Ishikawa (cell line): ENCODE data around the gene KRT7.

Experiments
- CREB1 ChIP-seq: IDR thresholded peaks from 2 replicates; pipeline ENCODE4 v1.6.1; 2012; ENCODE audit warnings: low read depth
- MAX ChIP-seq: IDR thresholded peaks from 2 replicates; pipeline ENCODE4 v1.6.1; 2012
- REST ChIP-seq: IDR thresholded peaks from 2 replicates; pipeline ENCODE4 v1.6.1; 2012; ENCODE audit warnings: low read depth, mild to moderate bottlenecking
- YY1 ChIP-seq: IDR thresholded peaks from 2 replicates; pipeline ENCODE4 v1.6.1; 2012; ENCODE audit warnings: low read depth

- TF ChIP-seq REST (no peak), YY1 (no peak), MAX (no peak), CREB1 (no peak)
Measured at GRCh38 chr12:52257074-52257551, 24.1 kb downstream of the KRT7 start.
